Measurements from ENCODE around the gene LNPK. TPM values are rescaled to one million over a fixed set of nuclear protein-coding genes. Genes with fewer than 3 reads are reported as not detected.
"Not testable (repeated sequence)": the region's sequence is repeated elsewhere in the genome, so short reads cannot be mapped to it uniquely, and the experiment has no call there.

Gene LNPK
- total RNA-seq, 1 experiment from 2014 or later = 58.7 TPM

DNA sequence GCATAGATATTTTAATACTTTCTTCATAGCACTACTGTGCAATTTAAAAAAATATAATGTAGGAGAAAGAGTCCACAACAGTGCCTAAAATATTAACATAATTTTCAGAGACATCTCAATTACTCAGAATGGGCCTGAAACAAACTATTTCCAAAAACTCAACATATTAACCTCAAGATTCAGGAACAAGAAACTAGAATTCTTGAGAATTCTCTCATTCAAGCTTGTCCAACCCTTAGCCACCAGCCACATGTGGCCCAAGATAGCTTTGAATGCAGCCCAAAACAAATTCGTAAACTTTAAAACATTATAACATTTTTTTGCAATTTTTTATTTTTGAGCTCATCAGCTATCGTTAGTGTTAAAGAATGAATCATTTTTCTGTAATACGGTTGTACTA is 35.2 kb downstream of the LNPK start:
- DNase-seq (ENCODE audit: low spot score) = no peak

DNA sequence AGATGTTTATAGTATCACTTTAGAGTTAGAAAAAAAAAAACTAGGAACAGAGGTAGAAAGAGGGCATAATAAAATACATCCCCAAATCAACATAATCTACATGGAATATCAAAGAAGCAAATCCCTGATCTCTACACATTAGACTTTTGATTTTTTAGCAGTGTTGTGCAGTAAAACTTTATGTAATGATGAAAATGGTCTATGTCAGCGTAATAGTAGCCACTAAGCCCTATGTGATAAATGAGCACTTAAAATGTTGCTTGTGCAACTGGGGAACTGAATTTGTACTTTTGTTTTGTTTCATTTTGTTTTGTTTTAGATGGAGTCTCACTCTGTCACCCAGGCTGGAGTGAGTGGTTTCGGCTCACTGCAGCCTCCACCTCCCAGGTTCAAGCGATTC is 36.3 kb downstream of the LNPK start:
- no peak for DNase-seq (ENCODE audit: low spot score)

DNA sequence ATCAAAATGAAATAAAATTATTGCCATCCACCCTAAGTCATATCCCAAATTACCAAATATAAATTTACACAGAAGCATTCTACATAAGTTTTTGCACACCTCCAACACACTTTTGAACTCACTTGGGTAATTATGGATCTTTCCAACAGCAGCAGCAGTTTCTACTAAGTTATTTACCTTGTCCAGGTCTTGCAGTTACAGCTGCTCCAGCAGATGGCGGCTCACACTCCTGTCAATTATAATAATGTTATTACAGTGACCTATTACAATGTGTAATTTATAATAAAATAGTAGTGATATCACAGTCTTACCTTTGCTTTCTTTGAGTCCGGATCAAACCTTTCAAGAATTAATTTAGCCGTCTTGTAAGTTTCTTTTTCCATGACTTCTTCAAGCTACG is 37.9 kb downstream of the LNPK start:
- no peak for DNase-seq (ENCODE audit: low spot score)

GRCh38 chr2:175963171-175963570 is 38.9 kb downstream of the LNPK start:
- DNase-seq (ENCODE audit: low spot score) = not testable (repeated sequence)

GRCh38 chr2:175957845-175958244 is 44.2 kb downstream of the LNPK start:
- DNase-seq (ENCODE audit: low spot score) = no peak

GRCh38 chr2:175955136-175955535 is 46.9 kb downstream of the LNPK start:
- DNase-seq (ENCODE audit: low spot score) = no peak

GRCh38 chr2:175950512-175950911 is 51.6 kb downstream of the LNPK start:
- DNase-seq (ENCODE audit: low spot score) = no peak

GRCh38 chr2:175948191-175948590 is 53.9 kb downstream of the LNPK start:
- no peak for DNase-seq (ENCODE audit: low spot score)

GRCh38 chr2:175947073-175947472 is 55.0 kb downstream of the LNPK start:
- no peak for DNase-seq (ENCODE audit: low spot score)

DNA sequence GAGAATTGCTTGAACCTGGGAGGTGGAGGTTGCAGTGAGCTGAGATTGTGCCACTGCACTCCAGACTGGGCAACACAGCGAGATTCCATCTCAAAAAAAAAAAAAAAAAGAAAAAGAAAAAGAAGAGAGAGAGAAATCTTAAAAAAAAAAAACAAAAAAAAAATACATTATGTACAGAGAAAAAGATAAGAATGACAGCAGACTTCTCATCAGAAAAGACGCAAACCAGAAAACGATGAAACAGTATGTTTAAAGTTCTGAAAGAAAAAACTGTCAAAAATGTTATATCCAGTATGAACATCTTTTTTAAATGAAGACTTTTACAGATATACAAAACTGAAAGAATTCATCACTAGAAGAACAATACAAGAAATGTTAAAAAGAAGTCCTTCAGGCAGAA is 60.4 kb downstream of the LNPK start:
- DNase-seq (ENCODE audit: low spot score) = no peak

DNA sequence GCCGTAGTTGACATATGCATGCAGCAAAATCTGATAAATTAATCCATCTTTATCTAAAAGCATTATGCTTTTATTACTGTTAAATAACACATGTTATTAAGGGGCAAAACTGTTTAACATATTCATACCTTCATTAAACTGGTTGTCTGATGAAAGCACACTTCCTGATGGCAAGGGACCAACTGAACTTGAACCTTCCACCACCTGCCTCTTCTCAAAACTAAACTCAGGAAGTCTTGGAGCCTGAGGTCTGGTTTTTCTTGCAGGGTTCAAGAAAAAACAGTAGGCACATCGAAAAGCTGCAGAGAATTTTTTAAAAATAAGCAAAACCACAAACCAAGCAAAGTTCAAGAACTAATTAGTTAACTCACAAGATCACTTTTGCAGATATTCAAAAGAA is 64.9 kb downstream of the LNPK start:
- DNase-seq (ENCODE audit: low spot score) = no peak

GRCh38 chr2:175935289-175936181 is 66.5 kb downstream of the LNPK start:
- DNase-seq (ENCODE audit: low spot score) = no peak

- DNase-seq (ENCODE audit: low spot score) = no peak
Observed at GRCh38 chr2:175932675-175933074, 69.4 kb downstream of the LNPK start.

DNA sequence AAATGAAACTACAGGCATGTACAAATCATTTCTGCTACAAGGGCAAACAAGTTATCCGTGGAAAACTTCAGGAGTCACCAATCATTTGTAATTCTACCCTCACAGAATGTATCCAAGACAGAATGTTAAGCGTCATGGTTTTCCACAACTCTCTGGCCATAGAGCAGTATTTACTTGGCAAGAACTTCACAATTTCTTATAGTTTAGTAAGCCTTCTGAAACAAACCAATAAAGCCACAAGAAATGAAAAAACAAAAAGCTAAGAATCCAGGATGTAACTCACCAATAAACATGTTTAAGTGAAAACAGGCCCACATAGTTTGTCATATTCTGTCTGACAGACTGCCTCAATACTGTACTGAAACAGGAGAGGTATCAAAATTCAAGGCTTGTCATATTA is 70.3 kb downstream of the LNPK start:
- DNase-seq (ENCODE audit: low spot score) = no peak

DNA sequence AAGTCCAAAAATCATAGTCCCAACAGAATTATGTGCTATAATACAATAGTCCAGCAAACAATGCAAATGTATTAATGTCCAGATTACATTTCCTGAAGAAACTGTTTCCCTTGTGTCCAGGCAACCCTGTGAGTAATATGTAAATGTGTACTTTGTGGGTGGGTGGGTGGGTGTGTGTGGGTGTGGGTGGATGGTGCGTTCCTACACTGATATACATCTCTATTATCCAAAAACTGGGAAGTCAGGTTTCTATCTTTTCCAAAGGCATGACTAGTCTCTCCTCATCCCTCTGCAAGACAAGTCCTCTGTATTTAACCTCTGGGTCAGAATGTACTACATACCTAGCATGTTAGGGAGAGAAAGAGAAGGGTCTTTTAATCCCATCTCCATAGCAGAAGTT is 71.6 kb downstream of the LNPK start:
- no peak for DNase-seq (ENCODE audit: low spot score)

DNA sequence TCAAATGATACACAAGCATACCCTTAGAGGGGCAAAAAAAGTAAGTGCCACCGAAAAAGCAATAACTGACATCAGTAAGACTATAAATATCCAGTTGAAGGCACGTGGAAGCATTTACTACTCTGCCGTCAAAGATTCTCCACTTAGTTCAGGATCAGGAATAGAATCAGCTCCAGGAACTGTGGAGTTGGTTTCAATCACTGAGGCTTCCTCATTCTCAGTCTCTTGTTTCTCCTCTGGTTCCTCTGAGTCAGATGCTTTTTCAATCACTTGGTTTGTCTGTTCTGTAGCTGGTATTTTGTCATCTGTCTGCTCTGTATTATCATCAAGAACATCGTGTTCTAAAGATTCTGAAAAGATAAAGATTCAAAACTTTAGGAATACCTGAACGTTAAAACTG is 72.2 kb downstream of the LNPK start:
- no peak for DNase-seq (ENCODE audit: low spot score)

DNA sequence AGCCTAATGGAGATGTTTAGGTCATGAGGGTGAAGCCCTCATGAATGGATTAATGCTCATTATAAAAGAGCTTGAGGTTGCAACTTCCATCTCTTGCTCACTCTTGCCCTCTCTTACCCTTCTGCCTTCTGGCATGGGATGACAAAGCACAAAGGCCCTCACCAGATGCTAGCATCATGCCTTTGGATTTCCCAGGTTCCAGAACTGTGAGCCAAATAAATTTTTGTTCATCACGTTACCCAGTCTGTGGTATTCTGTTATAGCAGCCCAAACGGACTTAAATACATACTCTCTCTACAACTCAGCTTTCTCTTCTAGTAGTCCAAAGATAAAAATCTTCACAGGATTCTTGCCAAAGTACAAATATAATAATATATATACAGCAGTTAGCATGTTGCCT is 75.8 kb downstream of the LNPK start:
- DNase-seq (ENCODE audit: low spot score) = no peak

DNA sequence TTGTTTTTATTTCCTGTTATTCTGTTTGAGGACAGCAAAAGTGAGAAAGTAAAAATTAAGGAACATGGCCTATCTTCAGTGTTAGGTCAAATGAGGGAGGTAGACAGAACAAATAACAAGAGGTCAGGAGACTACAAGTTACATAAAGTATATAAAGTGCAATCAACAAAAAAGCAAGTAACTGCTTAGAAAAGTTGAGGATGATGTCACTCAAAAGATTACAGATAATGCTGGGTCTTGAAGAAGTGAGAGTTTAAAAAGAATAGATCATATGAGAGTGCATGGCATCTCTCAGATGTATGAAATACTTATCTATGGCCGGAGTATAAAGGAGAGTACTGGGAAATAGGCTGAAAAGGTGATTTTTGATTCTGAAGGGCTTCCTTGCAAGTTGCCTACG is 79.9 kb downstream of the LNPK start:
- DNase-seq (ENCODE audit: low spot score) = no peak

- DNase-seq (ENCODE audit: low spot score) = no peak
Observed at GRCh38 chr2:175918935-175919334, 83.1 kb downstream of the LNPK start.

- DNase-seq (ENCODE audit: low spot score) = no peak
Observed at GRCh38 chr2:175914846-175915245, 87.2 kb downstream of the LNPK start.

DNA sequence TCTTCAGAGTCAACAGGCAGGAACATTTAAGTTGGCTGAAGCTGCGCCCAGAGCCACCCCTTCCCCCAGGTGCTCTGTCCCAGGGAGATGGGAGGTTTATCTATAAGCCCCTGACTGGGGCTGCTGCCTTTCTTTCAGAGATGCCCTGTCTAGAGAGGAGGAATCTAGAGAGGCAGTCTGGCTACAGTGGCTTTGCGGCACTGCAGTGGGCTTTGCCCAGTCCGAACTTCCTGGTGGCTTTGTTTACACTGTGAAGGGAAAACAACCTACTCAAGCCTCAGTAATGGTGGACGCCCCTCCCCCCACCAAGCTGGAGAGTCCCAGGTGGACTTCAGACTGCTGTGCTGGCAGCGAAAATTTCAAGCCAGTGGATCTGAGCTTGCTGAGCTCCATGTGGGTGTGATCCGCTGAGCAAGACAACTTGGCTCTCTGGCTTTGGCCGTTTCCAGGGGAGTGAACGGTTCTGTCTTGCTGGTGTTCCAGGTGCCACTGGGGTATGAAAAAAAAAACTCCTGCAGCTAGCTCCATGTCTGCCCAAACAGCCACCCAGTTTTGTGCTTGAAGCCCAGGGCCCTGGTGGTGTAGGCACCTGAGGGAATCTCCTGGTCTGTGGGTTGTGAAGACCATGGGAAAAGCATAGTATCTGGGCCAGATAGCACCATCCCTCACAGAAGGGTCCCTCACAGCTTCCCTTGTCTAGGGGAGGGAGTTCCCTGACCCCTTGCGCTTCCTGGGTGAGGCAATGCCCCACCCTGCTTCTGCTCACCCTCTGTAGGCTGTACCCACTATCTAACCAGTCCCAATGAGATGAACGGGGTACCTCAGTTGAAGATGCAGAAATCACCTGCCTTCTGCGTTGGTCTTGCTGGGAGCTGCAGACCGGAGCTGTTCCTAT is 88.0 kb downstream of the LNPK start:
- not testable (repeated sequence) for DNase-seq (ENCODE audit: low spot score)

DNA sequence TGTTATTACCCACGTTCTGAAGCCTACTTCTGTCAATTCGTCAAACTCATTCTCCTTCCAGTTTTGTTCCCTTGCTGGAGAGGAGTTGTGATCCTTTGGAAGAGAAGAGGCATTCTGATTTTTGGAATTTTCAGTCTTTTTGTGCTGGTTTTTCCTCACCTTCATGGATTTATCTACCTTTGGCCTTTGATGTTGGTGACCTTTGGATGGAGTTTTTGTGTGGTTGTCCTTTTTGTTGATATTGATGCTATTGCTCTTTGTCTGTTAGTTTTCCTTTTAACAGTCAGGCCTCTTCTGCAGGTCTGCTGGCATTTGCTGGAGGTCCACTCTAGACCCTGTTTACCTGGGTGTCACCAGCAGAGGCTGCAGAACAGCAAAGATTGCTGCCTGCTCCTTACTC is 88.8 kb downstream of the LNPK start:
- DNase-seq (ENCODE audit: low spot score) = not testable (repeated sequence)

DNA sequence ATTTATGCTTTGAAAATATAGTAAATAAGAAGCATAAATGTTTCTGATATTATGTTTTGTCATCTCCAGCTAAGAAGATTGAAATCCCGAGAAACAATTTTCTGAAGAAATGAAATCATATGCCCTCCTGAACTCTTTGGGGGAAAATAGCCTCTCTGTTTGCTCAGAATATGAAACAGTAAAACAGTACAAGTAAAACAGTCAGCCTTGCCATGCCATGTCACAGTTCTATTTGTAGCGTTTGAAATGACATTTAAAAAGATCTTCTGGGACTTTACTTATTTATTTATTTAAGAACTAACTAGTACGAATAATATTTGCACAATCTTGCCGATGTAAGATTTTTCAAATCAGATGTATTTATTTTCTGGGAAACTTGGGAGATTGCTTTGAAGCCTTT is 98.0 kb downstream of the LNPK start:
- no peak for DNase-seq (ENCODE audit: low spot score)
